GM13976 (cell line): Measurements from ENCODE around the gene LRCOL1.

Source experiments
- DNase-seq: peaks from one replicate; pipeline ENCODE4 v3.0.0; 2012; ENCODE audit warnings: low spot score
- in situ Hi-C: fragments of 300-500 bp; cut with MboI; formaldehyde crosslinking; loops from one replicate; pipeline ENCODE4 v1.12.0; 2022; ENCODE audit warnings: low sequenced_read_pairs, mixed read lengths, inconsistent platforms; ENCODE audit not compliant: unreplicated experiment
- TF ChIP-seq, protein P1 (sequence below): IDR thresholded peaks from 2 replicates; pipeline ENCODE4 v1.5.1; 2012; ENCODE audit warnings: borderline replicate concordance, mild to moderate bottlenecking; ENCODE audit not compliant: insufficient read depth; ENCODE audit errors: extremely low read depth, missing control alignments, control extremely low read depth

LRCOL1 gene

DNA sequence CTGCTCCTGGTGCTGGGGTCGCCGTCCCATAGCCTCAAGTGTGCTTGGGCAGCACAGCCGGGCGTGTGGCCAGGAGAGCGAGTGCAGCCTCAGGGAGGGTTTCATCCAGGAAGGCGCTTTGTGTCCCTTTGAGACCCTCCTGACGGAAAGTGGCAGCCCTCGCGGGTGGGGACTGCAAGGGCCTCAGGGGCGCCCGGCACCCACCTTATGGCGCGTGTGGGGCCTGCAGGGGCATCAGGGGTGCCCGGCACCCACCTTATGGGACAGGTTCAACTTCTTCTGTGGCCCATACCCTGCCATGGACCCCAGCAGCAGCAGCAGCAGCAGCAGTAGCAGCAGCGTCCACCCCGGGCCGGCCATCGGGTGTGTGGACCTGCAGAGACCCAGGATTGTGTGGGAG lies 4.5 kb downstream of the LRCOL1 start:
- TF ChIP-seq, protein P1, sequence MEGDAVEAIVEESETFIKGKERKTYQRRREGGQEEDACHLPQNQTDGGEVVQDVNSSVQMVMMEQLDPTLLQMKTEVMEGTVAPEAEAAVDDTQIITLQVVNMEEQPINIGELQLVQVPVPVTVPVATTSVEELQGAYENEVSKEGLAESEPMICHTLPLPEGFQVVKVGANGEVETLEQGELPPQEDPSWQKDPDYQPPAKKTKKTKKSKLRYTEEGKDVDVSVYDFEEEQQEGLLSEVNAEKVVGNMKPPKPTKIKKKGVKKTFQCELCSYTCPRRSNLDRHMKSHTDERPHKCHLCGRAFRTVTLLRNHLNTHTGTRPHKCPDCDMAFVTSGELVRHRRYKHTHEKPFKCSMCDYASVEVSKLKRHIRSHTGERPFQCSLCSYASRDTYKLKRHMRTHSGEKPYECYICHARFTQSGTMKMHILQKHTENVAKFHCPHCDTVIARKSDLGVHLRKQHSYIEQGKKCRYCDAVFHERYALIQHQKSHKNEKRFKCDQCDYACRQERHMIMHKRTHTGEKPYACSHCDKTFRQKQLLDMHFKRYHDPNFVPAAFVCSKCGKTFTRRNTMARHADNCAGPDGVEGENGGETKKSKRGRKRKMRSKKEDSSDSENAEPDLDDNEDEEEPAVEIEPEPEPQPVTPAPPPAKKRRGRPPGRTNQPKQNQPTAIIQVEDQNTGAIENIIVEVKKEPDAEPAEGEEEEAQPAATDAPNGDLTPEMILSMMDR = no peak
- no peak for DNase-seq

DNA sequence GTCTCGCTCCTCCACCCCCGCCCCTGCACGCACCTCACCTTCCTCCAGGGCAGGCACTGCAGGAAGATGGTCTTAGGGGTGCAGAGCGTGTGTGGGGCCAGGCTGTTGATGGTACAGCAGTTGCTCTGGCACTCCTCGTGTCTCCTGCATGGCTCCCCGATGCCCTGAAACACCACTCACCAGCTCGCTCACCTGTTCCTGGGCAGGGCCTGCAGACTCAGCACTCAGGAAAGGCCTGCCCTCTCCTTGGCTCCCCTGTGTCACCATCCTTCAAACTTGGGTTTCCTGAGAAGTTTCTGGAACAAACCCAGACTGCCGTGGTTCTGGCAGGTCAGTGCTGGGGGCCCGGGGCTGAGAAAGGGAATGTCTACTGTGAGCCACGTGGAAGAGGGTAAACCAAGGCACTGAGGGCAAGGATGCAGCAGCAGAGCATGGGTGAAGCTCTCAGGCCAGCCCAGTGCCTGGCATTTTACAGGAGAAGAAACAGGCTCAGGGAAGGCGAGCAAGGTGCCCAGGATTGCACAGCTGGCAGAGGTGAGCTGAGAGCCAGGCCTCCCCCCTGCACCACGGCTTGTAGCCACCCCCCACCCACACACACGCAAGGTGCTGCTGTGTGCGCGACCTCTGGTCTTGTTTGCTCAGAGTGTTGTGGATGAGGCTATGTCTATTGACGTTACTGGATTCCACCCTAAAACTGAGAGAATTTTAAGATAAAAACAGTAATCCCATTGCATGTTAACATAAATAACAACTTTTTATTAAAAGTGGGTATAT lies 5.5 kb downstream of the LRCOL1 start:
- in situ Hi-C loops = loop anchor here (25.0 kb wide), 1 partner anchor 193 kb away; no protein-coding TSS in a partner anchor
- no peak for DNase-seq
- TF ChIP-seq, protein P1 = no peak

More for the DNA sequence above, 4.5 kb downstream of the LRCOL1 start:
- in situ Hi-C loops = loop anchor here (25.0 kb wide), 1 partner anchor 194 kb away; no protein-coding TSS in a partner anchor

DNA sequence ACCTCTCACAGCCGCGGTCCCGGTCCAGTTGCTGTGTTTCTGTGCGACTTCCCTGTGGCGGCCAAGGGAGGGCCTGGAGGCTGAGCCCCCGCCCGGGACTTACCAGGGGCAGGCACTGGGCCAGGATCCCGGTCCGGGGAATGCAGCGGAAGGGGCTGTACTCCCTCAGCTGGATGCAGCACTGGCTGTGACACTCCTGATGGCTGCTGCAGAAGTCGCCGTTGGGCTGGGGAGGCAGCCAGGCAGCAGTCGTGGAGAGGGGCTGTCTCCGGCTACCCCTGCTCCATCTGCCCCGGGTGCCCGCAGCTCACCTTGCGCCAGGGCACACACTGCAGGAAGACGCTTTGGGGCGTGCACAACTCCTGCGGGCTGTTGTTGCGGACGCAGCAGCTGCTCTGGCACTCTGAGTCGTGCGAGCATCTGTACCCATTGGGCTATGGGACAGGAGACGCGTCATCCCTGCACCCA lies 6.2 kb downstream of the LRCOL1 start:
- TF ChIP-seq, protein P1 = no peak
- DNase-seq = no peak
- in situ Hi-C loops = loop anchor here (25.0 kb wide), 1 partner anchor 192 kb away; no protein-coding TSS in a partner anchor

DNA sequence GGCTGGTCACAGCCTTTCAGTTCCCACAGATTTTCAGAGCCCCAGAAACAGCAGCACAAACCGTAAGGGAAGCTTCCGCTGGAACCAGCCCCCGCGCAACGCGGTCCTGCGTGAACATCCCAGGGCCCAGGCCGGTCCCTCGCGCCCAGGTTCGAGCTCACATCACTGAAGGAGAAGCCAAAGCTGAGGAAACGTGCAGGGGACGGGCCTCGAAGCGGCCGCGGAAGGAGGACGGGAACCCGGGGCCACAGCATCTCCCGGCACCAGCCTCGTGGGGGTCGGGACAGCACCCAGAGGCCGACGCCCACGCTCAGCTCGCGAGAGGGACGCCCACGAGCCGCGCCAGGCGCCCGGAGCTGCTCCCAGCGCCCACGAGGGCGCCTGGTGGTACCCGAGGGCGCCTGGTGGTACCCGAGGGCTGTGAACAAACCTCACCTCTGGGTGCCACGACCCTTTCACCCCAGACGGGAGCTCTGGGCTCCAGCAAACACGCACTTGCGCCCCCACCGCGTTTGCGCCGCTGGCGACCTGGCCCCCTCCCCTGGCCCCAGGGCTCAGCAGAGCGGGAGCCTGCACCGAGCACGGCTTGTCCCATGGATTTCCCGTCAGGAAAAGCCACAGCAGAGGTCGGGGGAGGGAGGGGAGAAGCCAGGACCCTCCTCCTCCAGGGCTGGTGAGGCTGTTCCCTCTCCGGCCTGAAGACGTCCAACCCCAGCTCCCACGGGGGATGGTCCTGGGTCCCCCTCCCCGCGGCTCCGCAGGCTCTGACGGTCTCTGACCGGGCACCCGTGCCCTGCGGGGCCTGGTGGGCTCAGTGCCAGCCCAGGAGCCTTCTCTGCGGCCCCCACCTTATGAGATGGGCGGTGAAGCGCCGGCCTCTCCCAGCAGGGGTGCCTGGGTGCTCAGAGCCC lies 6.9 kb downstream of the LRCOL1 start:
- TF ChIP-seq, protein P1 = no peak
- in situ Hi-C loops = loop anchor here (25.0 kb wide), 1 partner anchor 191 kb away; no protein-coding TSS in a partner anchor
- no peak for DNase-seq

DNA sequence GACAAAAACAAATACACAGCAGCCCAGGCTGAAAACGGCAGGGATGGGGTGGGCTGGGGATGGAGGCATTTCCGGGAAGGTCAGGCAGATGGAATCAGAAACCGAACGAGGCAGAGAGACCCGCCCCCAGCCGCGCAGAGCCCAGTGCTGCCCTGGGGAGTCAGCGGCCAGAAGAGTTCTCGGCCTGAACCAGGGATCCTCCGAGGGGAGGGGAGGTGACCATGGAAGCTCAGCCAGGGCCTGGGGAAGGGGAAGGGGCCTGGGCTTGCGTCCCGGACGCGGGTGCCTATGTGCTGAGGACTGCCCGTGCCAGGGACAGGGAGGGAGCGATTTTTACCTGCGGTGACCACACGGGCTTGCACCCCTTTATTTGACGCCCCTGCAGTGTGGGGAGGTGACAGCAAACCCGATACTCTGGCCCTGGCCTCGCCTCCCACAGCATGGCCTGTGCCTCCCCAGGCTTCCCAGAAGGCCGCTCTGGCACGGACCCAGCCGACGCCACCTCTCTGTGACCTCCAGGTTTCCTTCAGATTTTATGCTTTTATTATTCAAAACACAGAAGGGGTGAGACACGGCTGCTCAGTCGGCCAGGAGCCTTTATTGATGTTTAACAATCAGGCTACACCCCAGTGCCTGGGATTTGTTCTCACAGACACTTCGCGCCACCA lies 7.7 kb downstream of the LRCOL1 start:
- TF ChIP-seq, protein P1 = no peak
- in situ Hi-C loops = loop anchor here (25.0 kb wide), 1 partner anchor 190 kb away; no protein-coding TSS in a partner anchor
- DNase-seq = no peak
